Measurements from ENCODE around the gene TRIM61.
"Not testable (repeated sequence)": the region's sequence is repeated elsewhere in the genome, so short reads cannot be mapped to it uniquely, and the experiment has no call there.

Gene TRIM61

GRCh38 chr4:164977243-164978164, at the start of gene TRIM61:
Gene TRIM61 (minus strand): TSS chr4:164977657. CDS start chr4:164970002, 7,655 bp downstream.
- DNase-seq (ENCODE audit: low read depth in 2 of 2), result peak in 1 of 2 experiments; percentile 35

- not testable (repeated sequence) for DNase-seq (ENCODE audit: low read depth in 2 of 2)
Observed at GRCh38 chr4:165025782-165026181, 48.3 kb upstream of the TRIM61 start.

- not testable (repeated sequence) for DNase-seq (ENCODE audit: low read depth in 2 of 2)
Observed at GRCh38 chr4:165019995-165020394, 42.5 kb upstream of the TRIM61 start.

- no peak for DNase-seq (ENCODE audit: low read depth in 2 of 2)
Observed at GRCh38 chr4:165016971-165017370, 39.5 kb upstream of the TRIM61 start.

GRCh38 chr4:165013691-165014090, 36.2 kb upstream of the TRIM61 start:
- no peak for DNase-seq (ENCODE audit: low read depth in 2 of 2)

GRCh38 chr4:165011403-165011802, 33.9 kb upstream of the TRIM61 start:
- no peak for DNase-seq (ENCODE audit: low read depth in 2 of 2)

- no peak for DNase-seq (ENCODE audit: low read depth in 2 of 2)
Observed at GRCh38 chr4:165010991-165011390, 33.5 kb upstream of the TRIM61 start.

GRCh38 chr4:165010487-165010886, 33.0 kb upstream of the TRIM61 start:
- DNase-seq (ENCODE audit: low read depth in 2 of 2), result no peak

GRCh38 chr4:165009493-165010227, 32.2 kb upstream of the TRIM61 start:
- DNase-seq (ENCODE audit: low read depth in 2 of 2), result no peak

- no peak for DNase-seq (ENCODE audit: low read depth in 2 of 2)
Observed at GRCh38 chr4:165006886-165007285, 29.4 kb upstream of the TRIM61 start.

- DNase-seq (ENCODE audit: low read depth in 2 of 2), result no peak
Observed at GRCh38 chr4:165006456-165006855, 29.0 kb upstream of the TRIM61 start.

GRCh38 chr4:165005352-165005925, 28.0 kb upstream of the TRIM61 start:
- no peak for DNase-seq (ENCODE audit: low read depth in 2 of 2)

GRCh38 chr4:165001957-165002356, 24.5 kb upstream of the TRIM61 start:
- not testable (repeated sequence) for DNase-seq (ENCODE audit: low read depth in 2 of 2)

GRCh38 chr4:164998526-164999080, 21.1 kb upstream of the TRIM61 start:
- not testable (repeated sequence) for DNase-seq (ENCODE audit: low read depth in 2 of 2)

- DNase-seq (ENCODE audit: low read depth in 2 of 2), result no peak
Observed at GRCh38 chr4:164997941-164998340, 20.5 kb upstream of the TRIM61 start.

GRCh38 chr4:164997324-164997723, 19.9 kb upstream of the TRIM61 start:
- no peak for DNase-seq (ENCODE audit: low read depth in 2 of 2)

GRCh38 chr4:164996123-164996522, 18.7 kb upstream of the TRIM61 start:
- DNase-seq (ENCODE audit: low read depth in 2 of 2), result not testable (repeated sequence)

GRCh38 chr4:164990786-164991185, 13.3 kb upstream of the TRIM61 start:
- DNase-seq (ENCODE audit: low read depth in 2 of 2), result not testable (repeated sequence)

GRCh38 chr4:164989471-164989870, 12.0 kb upstream of the TRIM61 start:
- no peak for DNase-seq (ENCODE audit: low read depth in 2 of 2)

GRCh38 chr4:164971929-164972328, 5.5 kb downstream of the TRIM61 start:
- DNase-seq (ENCODE audit: low read depth in 2 of 2), result not testable (repeated sequence)

- no peak for DNase-seq (ENCODE audit: low read depth in 2 of 2)
Observed at GRCh38 chr4:164959896-164960295, 17.6 kb downstream of the TRIM61 start.

- DNase-seq (ENCODE audit: low read depth in 2 of 2), result not testable (repeated sequence)
Observed at GRCh38 chr4:164959421-164959820, 18.0 kb downstream of the TRIM61 start.

Data from fibroblast of skin of left biceps (primary cell).